HG03354 (cell line): ENCODE results near the gene BCL11B.

Experiments used
- ATAC-seq: cut with Tn5 transposase; IDR thresholded peaks from one replicate; pipeline ENCODE4 v1.9.1; 2021; ENCODE audit warnings: mild to moderate bottlenecking; ENCODE audit not compliant: unreplicated experiment, poor library complexity, severe bottlenecking

BCL11B gene

DNA sequence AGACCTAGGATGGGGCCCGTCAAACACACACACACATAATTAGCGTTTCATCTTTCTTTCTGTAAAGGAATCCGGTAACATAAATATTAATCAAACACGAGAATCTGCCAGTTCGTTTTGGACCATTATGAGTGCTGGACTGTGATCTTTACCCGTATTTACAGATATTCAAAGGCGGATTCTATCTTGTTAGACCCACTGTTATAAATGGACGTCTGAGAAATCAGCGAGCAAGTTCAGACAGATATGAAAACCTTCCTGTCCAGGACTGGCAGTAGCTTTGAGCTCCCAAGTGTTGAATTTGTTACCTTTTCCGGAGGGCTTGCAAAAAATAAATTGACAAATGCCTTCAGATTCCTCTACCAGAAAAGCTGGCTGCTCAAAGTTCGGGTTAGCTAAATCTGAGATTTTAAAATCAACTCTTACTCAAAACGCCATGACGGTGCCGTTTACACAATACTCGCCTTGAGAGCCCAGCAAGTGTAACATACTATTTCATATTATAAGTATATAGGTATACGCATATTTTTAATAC is 27.6 kb downstream of the BCL11B start:
- ATAC-seq: no peak

DNA sequence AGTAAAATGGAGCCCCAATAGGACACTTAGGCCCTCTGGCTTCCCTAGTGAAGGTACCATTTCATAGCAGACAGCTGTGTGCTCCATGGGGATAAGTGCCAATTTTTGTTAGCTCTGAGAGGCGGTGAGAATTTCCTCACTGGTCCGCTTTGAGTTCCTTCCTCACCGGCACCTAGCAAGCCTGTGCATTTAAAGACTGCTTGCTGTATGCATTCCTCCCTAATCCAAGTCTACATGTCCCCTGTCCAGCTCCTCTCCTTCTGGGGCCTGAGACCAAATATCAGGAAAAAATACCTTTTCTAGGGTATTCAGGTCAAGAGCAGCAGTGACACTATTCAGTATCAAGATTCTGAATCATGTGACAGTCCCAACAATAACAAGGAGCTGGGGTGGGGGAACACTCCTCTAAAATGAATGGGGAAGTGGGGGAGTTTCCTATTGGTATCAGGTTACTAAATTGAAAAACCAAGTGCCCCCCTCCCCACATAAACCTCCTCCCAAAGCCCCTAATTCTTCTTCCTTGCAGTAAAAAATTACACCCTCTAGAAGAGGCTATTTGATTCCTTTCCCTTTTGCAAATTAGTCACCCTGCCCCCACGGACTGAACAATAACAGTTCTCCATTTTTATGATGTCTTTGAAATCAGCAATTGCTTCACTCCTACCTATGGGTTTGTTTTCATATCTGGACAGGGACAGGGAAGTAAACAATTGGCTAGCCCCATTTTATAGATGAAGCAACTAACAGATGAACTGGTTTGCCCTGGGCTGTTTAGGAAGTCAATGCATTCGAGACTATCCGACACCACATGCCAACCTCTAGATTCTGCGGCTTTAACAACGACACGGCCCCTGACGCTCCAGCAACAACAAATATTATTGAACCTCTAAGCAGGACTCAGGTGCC is 28.9 kb downstream of the BCL11B start:
- no peak for ATAC-seq

DNA sequence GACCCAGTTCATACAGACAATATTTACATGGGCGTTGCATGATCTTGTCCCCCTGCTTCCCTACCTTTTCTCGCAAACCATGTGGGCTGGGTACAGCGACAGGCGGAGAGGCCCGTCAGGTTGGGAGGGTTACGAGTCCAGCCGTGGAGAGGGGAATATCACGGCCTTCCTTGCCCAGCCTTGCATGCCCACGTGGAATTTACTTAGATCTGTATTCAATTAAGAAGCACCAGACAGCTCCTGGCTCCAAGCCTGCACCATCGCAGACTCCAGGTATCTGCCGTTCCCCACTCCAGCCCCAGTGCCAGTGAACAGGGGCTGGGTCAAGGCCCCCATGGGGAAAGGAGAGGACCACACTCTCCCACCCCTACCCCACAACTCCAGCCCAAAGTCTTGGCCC is 29.8 kb downstream of the BCL11B start:
- no peak for ATAC-seq

DNA sequence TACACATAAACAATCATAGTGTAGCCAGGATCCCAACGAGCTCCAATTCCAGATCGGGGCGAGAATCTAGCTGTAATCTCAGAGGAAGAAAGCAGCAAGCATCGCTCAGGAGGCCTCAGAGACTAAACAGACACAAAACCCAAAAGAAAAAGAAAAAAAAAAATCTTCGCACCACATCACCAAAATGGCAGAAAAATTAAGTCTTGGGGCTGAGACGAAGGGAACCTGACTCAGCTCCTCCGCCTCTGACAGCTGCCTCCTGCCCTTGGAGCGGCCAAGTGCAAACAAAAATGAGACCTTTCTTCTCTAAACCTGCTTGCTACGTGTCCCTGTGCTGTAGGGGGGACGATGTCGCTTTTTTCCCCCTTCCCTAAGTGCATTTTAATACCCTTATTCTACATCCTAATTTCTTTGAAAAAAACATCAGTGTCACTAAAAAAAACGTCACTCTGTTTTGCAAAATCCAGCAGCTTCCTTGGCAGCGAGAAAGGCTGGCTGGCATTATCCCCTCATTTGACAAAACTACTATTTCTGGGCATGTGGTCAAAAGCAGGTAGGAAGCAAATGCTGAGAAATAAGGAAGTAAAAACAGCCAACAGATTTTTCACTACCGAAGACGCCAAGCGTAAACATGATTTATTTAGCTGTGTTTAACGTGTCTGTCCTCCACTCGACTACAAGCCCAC is 30.5 kb downstream of the BCL11B start:
- ATAC-seq: no peak

GRCh38 chr14:99240627-99241324 is 31.2 kb downstream of the BCL11B start:
- ATAC-seq: no peak

GRCh38 chr14:99239661-99240092 is 32.3 kb downstream of the BCL11B start:
- ATAC-seq: no peak

- no peak for ATAC-seq
These were observed 33.8 kb downstream of the BCL11B start for GRCh38 chr14:99238216-99238615.

GRCh38 chr14:99237288-99237687 is 34.7 kb downstream of the BCL11B start:
- ATAC-seq: no peak

DNA sequence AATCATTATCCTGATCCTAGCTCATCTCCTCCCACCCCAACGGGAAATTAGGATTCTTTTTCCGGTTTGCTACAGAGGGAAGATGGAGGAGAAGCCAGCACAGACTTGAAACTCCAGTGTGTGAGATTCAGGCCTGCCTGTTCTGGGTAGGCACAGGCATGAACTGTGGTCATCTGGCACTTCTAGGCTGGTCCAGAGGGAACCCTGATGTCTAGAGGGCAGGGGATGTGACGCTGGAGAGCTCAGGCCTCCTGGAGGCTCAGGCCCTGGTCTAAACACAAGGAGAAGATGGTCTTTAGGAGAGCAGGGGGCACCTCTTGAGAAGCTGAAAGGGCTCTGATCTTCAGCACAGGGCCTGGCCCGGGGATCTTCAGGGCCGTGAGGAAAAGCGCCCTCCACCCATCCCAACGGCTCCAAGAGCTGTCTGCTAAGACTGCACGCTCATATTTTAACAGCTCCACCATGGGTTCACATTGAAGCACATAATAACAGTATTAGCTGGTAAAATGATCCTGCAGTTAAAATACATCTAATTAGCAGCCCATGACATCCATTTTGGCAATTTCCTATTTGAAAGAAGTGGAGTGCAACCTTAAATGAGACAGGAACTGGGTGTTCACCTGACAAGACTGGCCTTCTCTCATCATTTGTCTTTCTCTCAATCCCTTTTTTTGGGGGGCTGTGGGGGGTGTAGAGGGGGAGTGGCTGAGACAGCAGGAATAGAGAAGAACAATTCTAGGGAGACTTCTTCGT is 35.4 kb downstream of the BCL11B start:
- ATAC-seq: no peak

DNA sequence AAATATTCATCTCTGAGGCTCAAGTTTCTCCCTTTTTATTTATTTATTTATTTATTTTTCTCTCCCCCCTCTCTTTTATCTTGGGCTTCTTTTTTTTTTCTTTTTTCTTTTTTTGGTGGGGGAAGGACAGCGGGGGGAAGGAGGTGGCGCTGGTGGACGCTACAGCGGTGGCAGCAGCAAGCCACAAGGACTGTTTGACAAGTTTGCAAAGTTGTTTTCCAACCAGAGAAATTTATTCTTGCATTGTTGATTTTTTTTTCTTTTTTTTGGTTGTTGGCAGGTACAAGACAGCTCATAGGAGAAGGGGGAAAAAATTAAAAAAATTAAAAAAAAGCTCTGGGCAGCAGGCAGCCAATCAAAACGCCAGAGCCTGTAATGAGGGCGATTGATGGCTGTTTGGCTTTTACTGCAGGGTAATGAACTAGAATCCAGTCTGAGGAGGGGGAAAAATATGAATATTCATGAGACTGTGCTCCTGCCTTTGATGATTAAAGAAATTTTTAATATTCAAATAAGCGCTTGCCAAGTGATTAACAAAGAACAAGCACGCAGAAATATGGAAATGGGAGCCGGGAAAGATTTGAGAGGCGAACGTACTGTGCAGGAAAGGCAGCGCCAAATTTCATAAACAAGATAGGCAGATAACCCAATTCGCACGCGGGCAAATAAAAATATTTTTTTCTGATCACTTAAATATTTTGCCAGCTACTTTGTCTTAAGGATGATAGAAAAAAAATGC is 36.2 kb downstream of the BCL11B start:
- no peak for ATAC-seq

DNA sequence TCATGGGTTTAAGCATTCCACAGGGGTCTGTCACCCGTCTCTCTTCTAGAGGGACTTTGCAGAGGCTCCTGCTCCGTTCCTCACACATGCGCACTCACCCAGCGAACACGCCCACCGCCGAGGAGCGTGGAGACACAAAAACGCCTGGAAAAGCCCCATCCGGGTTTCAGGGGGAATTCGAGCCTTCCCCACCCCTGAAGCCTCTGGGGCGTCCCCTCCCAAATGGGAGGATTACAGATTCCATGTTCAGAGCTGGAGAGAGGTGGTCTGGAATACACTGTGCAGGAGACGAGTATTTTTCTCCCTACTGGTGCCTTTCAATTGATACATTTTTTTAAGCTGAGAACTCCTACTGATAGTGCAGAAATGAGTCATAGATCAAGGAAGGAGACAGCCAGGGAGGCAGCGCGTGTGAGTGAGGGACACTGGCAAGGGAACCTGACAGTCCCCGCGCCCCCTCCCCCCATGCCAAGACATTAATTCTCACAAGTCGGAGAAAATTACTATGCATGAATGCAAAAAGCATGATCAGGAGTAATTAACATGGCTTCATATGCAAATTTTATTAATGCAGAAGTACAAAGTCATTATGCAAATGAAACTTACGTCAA is 36.9 kb downstream of the BCL11B start:
- ATAC-seq: no peak

DNA sequence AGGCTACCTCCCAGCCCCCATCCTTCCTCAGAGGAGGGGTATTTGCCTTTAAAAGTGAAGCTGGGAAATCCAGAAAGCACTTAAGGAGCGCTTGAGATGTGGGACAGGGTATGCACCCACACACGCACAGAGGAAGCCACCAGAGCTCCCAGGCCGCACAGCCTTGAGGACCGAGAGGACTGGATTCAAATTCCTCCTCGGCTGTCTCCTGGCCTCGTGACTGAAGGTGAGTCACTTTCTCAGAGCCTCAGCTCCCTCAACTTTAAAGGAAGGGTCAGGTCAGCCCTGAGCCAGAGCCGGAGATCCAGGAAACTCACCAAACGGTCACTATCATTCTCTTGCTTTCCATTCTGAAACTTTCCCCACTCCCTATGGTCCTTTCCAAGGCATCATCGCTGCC is 37.6 kb downstream of the BCL11B start:
- ATAC-seq: no peak

DNA sequence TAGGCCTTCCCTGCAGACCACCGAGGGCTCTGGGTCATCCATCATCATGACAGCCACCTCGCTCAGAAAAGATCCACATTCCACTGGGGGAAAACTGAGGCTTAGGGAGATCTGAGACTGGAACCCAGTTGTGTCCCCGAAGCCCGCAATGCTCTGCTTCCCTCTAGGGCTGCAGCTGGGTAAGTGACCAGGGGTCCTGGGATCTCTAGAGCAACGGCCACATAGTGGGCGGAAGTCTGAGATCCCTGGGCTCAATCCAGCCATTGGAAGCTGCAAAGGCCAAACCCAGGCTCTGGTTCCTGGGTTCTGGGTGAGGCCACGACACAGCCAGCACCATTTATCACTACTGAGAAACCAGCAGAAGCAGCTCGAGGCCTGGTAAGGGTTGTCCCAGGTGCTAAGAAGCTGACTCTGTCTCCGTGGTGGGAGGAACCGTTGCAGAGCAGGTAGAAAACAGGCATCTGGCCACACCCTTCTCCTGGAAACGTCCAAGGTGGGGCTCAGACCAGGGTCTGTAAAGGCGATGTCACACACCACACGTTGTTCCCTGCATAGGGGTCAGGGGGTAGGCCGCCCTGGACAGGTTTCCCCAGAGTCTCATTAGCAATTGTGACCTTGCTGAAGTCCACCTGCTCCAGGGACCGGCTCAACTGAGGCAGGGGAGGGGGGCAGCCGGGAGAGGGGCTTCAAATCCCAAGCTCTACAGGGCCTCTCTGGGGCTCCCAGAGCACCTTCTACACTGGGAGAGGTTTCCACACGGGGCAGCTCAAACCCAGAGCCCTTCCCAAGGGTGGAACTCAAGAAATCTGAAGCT is 38.6 kb downstream of the BCL11B start:
- ATAC-seq: no peak

DNA sequence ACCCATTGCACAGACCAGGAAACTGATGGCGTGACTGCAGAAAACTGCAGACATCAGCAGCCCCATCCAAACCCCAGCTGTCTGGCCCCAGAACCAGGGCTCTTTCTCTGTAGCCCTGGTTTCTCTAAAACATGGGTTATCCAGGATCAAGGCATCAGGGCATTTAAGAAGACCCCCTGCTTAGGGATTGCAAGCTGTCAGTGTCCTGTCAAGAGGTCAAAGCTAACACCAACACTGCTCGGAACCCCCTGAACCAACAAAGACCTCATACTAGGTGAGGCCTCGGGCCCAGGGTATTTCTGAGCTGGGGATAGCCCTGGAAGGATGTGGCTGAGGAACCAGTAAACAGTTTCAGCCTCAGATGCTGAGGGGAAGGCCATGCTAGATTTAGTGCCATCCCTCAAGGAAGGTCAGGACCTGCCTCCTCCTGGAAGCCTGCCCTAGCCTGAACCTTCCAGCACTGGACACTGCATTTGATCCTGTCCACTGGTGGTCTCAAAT is 39.2 kb downstream of the BCL11B start:
- ATAC-seq: no peak

DNA sequence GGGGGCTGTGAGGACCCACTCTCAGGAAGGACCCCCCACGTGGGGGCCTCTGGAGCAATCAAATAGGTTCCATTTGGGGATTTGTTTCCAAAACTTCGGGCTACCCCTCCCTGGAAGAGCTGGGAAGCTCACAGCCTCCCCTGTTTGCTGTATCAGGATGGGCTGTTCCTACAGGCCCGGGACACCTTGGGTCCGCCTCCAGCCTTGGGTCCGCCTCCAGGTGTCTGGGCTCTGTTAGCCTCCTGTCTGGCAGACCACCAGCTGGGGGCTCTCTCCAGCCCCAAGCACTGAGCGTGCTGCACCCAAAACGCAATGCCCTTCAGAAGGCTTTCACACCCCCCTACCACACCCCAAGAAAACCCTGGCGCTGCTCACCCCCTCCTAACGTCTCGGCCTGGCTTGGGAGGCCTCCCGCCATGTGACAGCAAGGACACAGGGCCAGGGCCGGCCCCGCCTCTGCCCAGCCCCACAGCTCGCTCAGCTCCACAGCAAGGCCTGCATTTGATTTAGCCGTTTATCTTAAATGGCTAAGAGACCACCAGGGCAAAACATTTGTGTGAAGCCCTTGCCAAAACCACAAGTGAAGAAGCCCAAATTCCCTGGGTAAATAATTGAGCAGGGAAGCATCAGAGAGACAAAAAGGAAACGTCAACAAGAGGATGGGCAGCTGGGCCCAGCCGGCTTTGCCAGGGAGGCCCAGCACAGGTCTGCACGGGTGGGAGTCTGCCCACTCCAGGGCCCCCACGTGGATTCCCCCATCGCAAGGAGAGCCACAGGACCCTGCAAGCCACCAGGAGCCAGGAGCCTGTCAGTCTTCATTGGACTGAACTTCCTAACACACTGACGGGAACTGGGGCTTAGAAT is 39.9 kb downstream of the BCL11B start:
- no peak for ATAC-seq

DNA sequence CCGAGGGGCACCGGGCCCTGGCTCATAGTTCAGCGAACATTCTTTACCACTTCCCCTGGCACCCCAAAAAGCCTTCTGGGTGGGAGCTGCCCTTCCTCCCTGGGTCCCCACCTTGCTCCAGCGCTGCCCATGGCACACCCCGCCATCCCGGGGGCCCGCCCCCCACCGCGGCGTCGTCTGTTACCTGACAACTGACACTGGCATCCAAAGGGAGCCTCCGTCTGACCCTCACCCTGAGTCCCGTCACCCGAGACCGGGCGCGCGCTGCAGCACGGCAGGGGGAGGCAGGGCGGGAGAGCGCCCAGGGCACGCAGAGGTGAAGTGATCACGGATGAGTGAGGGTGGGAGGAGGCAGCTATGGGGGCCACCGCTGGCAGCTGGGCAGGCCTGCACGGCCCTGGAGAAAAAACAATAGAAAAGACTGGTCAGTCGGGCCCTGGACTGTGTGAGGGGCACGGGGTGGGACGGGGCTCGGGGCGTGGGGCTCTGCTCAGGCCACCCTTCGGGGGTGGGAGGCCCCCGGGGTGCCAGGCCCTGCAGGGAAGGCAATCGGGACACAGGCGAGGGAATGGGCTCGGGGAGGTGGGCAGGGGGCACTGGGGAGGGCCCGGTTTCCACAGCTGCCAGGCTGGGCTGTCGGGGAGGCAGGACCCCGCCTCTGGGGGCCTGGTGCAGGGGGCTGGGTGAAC is 40.7 kb downstream of the BCL11B start:
- ATAC-seq: no peak
